ENCODE measurements around the gene JOSD2.

JOSD2 gene

DNA sequence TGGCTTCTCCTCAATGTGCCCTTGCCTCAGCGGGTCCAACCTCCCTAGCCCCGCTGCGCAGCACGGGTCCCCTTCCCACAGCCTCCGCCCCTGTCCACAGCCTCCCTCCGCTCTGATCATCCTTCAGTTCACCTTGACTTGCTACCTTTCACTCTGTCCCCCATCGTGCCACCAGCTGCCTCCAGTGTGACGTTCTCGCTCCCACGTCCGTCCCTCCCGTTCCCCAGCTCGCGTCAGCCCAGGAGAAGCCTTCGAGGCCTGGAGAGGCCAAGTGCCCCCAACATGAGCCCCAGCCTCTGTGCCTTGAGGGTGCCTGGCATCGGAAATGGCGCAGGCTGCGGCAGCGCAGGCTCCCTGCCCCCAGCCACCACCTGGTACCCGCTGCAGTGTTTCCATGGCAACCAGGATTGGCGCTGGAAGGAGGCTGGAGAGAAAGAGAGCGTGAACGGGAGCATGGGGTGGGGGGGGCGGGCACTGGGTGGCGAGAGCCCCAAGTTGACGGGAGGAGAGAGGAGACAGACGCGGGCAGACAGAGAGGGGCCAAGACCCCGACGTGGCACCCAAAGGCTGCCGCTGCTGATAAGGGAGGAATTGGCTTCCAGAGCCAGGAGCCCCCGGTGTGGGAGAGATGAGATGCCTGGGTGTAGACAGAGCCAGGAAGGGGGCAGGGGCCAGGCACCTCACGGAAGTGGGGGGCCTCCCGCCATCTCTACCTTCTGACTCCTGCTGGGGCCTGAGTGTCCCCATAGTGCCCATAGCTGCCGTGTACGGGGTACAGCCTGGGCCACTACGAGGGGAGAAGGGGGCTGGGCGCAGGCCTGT, 3.6 kb upstream of the JOSD2 start:
- no peak for DNase-seq (ENCODE audit: low read depth)

DNA sequence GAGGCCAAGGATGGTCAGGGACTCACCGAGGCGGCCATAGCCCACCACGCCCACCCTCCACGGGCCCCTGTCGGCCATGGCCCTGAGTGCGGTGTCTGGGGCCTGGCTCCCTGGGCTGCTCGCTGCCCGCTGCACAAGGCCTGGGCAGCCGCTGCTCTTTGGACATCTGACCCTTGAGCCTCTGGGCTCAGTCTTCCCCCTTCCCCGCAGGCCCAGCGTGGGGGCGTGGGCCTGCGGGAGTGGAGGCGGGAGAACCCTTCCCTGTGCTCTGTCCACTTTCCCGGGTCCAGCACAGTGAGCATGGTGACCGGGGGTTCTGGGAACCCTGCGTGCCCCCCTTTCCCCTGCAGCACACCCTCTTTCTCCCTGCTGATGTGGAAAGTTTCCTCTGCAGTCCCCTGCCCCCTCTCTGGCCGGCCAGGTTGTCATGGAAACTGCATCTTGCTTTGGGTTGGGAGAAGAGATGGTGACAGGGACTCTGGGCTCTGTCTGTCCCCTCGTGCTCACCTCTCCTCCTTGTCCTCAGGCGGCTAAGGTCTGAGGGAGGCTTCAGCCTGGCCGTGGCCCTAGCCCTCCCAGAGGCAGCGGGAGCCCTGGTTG, 2.9 kb upstream of the JOSD2 start, which contains the start of gene ASPDH:
Gene ASPDH, minus strand, starts transcription at position 168 of the 600 bp plus-strand sequence. Its CDS starts 90 bp downstream, at position 78.
- no peak for DNase-seq (ENCODE audit: low read depth)

DNA sequence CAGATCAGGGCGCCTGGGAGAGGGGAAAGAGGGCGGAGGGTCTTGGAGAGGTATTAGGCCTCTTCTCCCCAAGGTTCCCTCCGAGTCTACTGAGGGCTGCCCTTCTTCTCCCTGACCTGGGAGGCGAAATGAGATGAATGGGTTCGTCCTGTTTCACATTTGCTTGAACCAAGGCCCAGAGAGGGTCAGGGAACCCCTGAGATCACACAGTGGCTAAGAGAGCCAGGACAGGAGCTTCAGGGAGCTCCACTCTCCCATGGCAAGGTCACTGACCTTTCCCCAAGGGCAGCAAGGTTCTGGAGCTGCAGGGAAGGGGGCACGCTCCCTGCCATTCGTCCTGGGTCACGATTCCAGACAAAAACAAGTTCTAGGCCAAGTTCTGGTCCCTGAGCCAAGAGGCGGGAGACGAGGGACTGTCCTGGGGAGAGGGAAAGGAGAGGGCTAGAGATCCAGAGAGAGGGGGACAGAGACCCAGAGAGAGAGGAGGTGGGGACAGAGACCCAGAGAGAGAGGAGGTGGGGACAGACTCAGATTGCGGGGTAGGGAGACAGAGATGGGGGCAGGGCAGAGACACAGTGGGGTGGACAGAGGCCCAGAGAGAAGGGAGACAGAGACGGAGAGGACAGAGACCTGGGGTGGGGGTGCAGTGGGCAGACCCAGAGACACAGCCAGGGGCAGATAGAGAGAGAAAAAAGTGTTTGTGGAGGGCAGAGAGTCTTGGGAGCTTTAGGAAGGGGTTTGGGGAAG, 2.2 kb upstream of the JOSD2 start:
- no peak for DNase-seq (ENCODE audit: low read depth)

DNA sequence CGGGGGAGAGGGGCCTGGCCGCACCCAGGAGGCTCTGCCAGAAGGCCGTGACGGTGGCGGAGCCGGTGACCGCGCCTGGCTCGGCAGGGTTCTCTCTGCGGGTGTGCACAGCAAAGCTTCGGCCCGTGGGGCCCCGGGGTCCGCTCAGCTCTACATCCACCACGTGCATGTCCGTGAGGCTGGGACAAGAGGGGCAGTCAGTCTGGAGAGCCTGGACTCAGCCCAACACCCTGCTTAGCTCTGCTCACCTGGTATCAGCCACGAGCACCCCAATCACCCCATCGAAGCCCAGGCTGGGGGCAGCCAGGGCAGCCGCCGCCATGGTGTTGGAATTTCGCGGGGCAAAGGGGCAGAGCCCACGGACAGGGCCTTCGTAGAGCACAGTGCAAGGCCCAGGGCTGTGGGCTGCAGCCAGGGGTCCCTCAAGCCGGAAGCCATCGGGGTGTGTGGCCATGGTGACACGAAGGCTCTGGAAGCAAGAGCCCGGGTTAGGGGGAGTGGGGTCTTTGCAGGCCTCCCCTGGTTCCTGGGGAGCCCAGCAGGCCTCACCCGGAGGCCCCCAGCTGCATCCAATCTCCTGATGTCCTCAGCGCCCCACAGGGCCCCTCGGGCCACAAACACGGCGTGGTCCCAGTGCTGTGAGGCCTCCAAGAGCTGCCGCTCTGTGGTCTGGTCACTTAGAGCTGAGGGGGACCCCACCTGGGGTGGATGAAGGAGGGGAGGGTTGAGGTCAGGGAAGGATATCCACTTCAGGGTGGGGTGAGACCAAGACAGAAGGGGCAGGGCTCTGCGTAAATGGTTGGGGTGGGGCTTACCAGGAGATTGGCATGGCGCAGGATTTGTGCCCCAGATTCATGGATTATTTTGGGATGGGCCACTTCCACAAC, 1.4 kb upstream of the JOSD2 start:
- DNase-seq (ENCODE audit: low read depth), result no peak

DNA sequence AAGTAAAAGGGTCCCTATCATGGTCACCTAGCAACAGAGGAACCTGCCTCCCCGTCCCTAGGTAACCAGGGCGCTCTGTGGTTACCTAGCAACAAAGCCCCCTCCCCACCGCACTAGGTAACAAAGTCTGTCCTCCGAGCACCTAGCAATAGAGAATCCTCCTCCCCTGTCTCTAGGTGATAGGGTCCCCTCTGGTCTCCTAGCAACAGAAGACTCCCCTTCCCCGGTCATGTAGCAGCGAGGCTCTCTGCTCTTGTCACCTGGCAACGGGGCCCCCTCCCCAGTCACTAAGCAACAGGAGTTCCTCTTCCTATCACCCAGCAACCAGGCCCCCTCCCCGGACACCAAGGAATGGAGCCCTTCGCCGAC, 307 bp downstream of the JOSD2 start:
- DNase-seq (ENCODE audit: low read depth), result no peak

DNA sequence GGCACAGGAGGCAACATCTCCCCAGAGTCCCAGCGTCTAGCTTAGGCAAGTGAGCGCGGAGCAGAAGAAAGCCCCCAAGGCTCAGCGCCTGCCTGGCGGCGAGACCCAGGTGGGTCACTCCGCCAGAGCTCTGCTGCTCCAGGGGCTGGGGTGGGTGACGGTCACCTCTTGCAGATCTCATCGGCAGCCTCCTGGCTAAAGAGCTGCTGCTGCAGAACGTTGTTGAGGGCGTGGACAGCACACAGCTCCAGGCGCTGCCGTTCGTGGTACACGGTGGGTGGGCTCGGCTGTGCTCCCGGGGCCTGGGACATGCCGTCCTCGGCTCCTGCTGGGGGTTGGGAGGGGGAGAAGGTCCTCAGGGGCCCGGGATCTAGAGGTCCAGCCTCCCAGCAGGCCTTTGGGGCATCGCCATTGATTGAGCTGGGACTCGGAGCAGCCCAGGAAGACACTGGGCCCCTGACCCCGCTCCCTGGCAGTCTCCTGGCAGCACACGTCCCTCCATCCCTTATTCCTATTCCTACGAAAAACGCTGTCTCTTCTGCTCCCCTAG, 795 bp downstream of the JOSD2 start:
- DNase-seq (ENCODE audit: low read depth), result no peak

DNA sequence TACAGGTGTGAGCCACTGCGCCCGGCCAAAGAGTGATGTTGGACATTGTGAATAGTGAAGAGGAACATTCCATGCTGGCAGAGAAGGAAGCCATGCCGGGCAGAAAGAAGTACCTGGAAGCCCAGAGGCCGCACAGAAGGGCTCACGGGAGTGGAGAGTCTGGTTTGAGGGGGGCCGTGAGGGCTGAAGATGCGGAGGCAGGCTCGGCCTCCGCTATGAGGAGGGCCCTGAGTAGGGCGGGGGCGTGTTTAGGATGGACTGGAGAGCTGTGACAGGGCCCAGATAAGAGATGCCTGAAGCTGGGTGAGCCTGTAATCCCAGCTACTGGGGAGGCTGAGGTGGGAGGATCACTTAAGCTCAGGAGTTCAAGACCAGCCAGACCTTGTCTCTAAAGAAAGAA, 1.6 kb downstream of the JOSD2 start:
- no peak for DNase-seq (ENCODE audit: low read depth)

DNA sequence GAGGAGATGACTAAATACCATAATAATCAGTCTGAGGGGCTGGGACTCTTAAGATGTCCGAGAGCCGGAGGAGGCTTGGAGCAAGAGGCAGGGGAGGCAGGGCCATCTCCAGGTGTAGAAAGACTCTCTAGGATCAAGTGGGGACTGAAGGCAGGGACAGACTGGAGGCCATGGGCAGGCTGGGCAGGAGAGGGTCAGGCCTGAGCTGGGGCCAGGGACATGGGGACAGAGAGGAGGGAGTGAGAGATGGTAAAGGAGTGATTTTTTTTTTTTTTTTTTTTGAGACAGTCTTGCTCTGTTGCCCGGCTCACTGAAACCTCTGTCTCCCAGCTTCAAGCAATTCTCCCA, 2.2 kb downstream of the JOSD2 start:
- DNase-seq (ENCODE audit: low read depth), result no peak

DNA sequence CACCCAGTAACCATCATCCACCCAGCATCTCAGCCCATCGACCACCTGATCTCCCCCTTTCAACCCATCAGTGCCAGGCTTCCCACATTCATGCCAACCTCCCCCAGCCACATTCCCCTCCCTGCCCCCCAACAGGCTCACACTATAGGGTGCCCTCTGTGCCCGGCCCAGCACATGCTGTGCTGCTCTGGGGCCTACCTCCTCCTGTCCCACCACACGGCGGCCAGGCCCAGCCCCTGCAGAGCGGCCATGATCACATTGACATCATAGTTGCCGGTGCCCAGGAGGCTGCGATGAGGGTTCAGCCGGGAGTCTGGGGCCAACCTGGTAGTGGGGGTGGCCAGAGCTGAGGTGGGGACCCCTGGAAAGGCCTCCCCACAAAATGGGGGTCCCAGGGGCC, 3.6 kb downstream of the JOSD2 start:
- no peak for DNase-seq (ENCODE audit: low read depth)

DNA sequence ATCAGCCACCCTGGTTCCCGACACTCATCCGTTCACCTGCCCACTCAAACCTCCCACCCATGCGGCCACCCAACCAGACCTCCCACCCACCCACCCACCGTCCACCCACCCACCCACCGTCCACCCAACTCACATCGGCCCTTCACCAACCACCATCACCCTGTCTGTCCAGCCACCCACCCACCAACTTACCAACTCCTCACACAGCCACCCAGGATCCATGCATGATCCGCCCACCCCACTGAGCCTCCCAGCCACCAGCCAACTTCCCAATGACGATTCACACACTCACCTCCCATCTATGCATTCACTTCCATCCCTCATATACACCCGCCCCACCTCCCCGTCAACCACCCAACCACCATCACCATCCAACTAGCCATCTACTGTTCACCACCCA, 4.3 kb downstream of the JOSD2 start:
- no peak for DNase-seq (ENCODE audit: low read depth)

DNA sequence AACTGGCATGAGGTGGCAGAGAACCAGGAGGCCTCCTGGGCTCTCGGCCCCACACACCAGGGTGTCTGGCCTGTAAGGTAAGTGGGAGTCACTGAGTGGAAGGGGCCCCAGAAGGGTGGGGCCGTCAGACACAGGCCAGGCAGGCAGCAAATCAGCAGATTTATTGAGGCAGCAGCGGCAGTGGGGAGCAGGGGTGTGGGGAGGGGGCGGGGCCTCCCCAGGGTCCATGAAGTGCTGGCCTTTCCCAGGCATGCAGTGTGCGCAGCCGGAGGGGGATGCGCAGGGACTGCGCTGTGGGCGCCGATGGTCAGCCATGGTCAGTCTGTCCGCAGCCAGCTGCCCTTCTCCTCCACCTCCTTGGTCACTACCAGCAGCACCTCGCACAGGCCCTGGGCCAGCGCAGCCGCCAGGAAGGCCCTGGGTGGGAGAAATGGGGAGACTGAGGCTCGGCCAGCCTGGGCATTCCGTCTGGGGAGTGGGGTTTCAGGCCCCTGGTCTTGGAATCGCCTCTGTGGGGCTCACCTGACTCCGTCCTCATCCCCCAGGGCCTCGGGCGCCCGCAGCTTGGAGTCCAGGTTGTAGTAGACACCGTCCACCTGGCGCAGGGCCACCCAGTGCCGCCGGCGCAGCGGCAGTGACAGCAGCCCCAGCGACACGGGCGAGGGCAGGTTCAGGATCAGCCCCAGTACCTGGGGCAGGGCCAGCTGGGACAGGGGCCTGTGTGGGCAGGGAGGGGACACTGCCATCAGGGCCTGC, 5.0 kb downstream of the JOSD2 start:
- DNase-seq (ENCODE audit: low read depth), result no peak

DNA sequence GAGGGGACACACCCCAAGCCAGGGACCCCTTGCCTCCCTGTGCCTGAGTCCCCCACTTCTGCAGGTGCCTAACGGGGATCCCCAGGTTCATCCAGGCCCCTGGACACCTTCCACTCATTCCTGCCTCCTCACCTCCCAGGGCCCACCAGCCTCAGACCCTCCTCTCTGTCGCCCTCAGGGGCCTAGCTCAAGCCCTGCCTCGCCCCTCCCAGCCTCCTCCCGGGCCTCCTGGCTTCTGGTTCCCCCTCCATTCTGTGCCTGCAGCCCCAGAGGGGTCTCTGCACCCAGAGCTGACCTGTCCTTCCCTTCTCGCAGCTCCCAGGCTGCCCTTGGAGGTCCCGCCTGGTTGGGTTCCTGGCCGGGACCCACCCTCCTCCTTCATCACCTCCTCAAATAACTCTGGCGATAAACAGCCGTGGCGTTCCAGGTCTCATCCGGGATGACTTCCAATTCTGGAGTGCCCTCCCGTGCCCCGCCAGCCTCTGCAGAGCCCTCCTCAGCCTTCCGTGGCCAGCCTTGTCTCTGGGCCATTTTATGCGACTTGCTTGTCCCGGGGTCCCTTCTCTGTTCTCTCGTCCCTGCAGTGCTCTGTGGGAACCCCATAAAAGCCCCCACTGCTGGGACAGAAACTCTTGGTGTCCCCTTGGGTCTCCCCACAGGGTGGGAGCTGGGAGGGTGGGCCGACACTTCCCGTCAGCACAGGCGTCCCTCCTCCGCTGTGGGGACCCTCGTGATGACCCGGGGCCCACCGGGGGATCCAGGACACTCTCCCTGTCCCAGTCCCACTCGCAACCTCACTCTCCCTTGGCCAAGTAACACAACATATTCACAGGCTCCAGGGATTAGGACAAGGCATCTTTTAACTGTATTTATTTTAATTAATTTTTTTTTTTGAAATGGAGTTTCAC, 9.2 kb downstream of the JOSD2 start:
- DNase-seq (ENCODE audit: low read depth), result no peak

DNA sequence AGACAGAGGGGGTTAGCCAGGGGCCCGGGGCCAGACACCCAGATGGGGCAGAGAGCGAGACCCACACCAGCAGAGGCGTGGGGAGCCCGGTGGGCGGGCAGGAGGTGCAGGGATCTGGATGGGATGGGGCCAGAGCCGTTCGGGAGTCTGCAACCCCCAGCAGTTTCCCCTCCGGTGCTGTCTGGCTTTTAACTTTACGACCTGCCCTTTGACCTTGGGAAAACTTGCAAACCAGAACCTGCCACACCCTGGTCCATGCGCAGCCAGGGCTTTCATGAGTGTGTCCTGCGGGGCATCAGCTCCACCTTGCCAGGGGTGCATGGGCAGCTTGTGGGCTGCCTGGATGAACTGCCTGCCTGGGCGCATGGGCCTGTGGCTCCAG, 9.8 kb downstream of the JOSD2 start:
- DNase-seq (ENCODE audit: low read depth), result no peak

DNA sequence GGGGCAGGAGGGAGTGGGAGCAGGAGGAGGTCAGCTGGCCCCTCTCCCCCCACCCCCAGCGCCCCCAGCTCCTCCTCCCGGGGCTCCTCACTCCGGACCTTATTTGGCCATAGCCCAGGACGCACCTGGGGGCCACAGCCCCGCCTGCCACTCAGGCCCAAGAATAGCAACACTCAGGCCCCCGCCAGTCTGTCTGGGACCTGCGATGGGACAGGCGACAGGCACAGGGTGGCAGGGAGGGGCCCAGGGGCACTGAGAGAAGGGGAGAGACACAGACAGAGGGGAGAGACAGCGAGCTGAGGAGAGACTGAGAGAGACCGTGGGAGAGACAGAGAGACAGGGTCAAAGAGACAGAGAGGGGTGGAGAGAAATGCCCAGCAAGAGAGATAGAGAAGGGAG, 10.2 kb downstream of the JOSD2 start:
- no peak for DNase-seq (ENCODE audit: low read depth)

DNA sequence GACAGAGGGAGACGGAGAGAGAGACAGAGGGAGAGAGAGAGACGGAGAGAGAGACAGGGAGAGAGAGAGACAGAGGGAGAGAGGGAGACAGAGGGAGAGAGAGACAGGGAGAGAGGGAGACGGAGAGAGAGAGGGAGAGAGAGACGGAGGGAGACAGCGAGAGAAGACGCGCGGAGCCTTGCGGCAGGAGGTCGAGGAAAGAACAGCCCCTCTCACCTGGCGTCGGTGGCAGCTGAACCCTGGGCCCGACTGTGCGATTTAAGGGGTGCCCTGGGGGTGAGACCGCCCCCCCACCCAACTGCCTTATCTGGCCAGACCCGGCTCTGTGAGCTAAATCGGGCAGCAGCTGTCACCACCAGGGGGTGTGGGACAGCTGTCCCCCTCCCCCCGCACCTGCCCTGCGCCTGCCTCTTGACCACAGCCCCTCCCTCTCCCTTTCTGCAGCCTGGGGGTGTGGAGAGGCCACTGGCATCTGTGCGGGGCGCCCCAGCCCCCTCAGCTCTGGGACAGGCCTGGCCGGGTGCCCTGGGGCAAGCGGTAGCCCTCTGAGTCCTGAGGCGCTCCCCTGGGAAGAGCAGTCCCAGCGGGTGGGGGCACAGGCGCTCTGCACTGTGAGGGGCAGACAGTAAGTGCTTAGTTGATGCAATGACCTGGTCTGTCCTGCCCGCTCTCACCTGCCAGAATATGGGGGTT, 10.8 kb downstream of the JOSD2 start:
- no peak for DNase-seq (ENCODE audit: low read depth)

DNA sequence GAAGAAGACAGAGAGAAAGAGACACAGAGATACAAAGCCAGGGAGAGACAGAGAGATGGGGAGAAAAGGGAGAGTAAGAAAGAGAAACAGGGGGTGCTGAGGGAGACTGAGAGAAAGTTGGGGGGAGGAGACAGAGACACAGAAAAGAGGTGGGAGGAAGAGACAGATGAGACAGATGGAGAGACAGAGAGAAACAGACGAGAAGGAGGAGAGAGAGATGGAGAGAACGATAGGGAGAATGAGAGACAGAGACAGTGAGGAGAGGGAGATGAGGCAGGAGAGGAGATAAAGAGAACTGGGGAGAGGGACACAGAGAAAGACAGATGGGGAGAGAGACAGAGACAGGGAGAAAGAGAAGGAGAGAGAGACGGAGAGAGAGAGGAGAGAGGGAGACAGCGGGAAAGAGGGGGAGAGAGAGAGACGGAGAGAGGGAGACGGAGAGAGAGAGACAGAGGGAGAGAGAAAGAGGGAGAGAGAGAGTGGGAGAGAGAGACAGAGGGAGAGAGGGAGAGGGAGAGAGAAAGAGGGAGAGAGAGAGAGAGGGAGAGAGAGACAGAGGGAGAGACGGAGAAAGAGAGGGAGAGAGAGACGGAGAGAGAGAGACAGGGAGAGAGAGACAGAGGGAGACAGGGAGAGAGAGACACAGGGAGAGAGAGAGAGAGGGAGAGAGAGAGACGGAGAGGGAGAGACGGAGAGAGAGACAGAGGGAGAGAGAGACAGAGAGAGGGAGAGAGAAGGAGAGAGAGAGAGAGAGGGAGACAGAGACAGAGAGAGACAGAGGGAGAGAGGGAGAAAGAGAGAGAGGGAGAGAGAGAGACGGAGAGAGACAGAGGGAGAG, 12.6 kb downstream of the JOSD2 start:
- no peak for DNase-seq (ENCODE audit: low read depth)

DNA sequence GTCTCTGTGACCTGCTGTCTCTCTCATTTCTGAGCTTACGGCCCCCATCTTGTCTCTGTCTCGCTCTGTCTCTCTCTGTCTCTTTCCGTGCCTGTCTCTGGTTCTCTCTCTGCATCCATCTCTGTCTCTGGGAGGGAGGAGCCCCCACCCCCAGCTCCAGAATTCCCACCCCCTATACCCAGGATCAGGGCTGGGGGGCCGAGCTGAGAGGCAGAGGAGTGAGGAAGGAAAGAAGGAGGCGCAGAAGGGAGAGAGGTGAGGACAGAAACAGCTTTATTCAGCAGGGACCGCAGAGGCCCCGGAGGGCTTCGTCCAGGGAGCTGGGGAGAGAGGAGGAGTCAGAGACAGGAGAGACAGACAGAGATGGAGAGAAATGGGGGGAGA, 14.0 kb downstream of the JOSD2 start:
- DNase-seq (ENCODE audit: low read depth), result no peak

DNA sequence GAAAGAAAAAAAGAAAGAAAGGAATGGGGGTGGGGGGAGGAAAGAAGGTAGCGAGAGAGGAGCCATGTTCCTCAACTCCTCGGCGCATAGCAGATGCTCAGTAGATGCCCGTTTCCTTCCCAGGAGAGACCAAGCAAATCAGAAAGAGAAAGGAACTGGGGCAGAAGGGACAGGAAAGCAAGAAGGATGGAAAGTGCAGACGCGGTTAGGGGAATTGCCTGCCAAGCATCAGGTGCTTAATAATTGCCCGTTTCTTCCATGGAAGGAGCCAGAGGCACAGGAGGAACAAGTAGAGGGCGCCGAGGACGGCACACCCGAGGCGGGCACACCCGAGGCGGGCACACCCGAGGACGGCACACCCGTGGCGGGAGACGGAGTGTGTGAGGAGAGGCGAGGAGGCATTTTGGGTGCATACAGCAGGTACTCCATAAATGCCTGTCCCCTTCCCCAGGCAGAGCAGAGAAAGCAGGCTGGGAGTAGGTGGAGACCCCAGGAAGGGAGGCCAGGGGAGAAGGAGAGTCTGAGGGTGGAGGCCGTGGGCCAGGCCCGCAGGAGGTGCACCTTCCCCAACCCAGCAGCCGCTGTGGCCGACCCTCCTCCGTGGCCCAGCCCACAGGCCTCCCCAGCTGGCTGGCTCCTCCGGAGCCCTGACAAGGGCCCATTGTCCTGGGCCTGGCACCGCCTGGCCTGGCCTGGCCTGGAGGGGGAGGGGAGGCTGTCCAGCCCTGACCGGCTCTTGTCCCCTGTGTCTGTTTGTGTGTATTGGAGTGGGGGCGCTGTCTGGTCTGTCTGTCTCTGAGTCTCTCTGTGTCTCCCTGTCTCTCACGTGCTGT, 14.6 kb downstream of the JOSD2 start:
- DNase-seq (ENCODE audit: low read depth), result no peak
